GM19455 (cell line): ENCODE results near the gene DNASE2B.
"Not testable (repeated sequence)": the region's sequence is repeated elsewhere in the genome, so short reads cannot be mapped to it uniquely, and the experiment has no call there.

Source experiments
- ATAC-seq: cut with Tn5 transposase; IDR thresholded peaks from one replicate; pipeline ENCODE4 v1.9.1; 2021; ENCODE audit not compliant: unreplicated experiment

The DNASE2B gene

GRCh38 chr1:84448704-84449103, 50.4 kb downstream of the DNASE2B start:
- not testable (repeated sequence) for ATAC-seq

GRCh38 chr1:84450910-84451309, 52.6 kb downstream of the DNASE2B start:
- no peak for ATAC-seq

- ATAC-seq: no peak
Measured at GRCh38 chr1:84452436-84452835, 54.2 kb downstream of the DNASE2B start.

- ATAC-seq: no peak
Measured at GRCh38 chr1:84462118-84462517, 63.8 kb downstream of the DNASE2B start.
